Mesothelial cell of epicardium (in vitro differentiated cells): ENCODE data around the gene EEFSEC. TPM values are rescaled to one million over a fixed set of nuclear protein-coding genes. Genes with fewer than 3 reads are reported as not detected.
A peak's percentile ranks its signal among the peaks of the same experiment; 100 is the strongest.

Experiments
- DNase-seq, 2 experiments: peaks; one replicate each; pipeline ENCODE4 v3.0.0; 2021; ENCODE audit warnings: low spot score in 2 of 2; ENCODE audit not compliant: unreplicated experiment in 2 of 2
- H3K27ac Mint-ChIP-seq: 2 replicates; pipeline ENCODE4 v1.8.0; 2021; ENCODE audit warnings: mixed read lengths
- H3K27me3 Mint-ChIP-seq: 2 replicates; pipeline ENCODE4 v1.8.0; 2021; ENCODE audit warnings: low read depth, mixed read lengths
- H3K36me3 Mint-ChIP-seq: 2 replicates; pipeline ENCODE4 v1.8.0; 2021; ENCODE audit warnings: mixed read lengths
- H3K4me1 Mint-ChIP-seq: 2 replicates; pipeline ENCODE4 v1.8.0; 2021; ENCODE audit warnings: mixed read lengths
- H3K4me3 Mint-ChIP-seq: 2 replicates; pipeline ENCODE4 v1.8.0; 2021; ENCODE audit warnings: mild to moderate bottlenecking, moderate library complexity, mixed read lengths
- H3K9me3 Mint-ChIP-seq: 2 replicates; pipeline ENCODE4 v1.8.0; 2021; ENCODE audit warnings: mixed read lengths
- CTCF ChIP-seq: fragments of 200-600 bp; sonication (generic); IDR thresholded peaks from one replicate; pipeline ENCODE4 v1.5.0; 2021; ENCODE audit warnings: antibody characterized with exemption; ENCODE audit not compliant: unreplicated experiment
- total RNA-seq: library from RNA; stranded (reverse); gene quantifications from 3 replicates; pipeline ENCODE4 v1.2.1, GENCODE V29; 2021

The EEFSEC gene
- total RNA-seq, 1 donor from 2014 or later, result 19.4 TPM

DNA sequence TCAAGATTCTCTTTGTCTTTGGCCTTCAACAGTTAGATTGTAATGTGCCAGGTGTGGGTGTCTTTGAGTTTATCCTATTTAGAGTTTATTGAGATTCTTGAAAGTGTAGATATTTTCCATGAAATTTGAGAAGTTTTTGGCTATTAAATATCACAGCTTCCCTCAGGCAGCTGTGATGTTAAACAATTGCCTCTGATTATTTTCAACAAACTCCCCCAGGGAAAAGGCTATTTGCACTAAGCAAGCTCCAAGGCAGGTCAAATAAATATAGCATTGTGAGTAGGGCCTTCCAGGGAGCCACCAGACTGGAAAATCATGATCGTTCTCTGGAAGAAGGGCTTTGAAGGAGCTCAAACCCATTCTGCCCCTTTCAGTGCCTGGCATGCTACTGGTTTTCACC, 107.0 kb downstream of the EEFSEC start:
- Mint-ChIP-seq H3K36me3 (peaks cover 25% of the 10 kb centered on the region), H3K27me3 (no peaks in the 10 kb centered on the region), H3K4me1 (peaks cover 13% of the 10 kb centered on the region), H3K4me3 (no peak overlapping the region), H3K9me3 (peaks cover 16% of the 10 kb centered on the region), H3K27ac (no peak overlapping the region)
- TF ChIP-seq CTCF, result no peak
- no peak for DNase-seq

DNA sequence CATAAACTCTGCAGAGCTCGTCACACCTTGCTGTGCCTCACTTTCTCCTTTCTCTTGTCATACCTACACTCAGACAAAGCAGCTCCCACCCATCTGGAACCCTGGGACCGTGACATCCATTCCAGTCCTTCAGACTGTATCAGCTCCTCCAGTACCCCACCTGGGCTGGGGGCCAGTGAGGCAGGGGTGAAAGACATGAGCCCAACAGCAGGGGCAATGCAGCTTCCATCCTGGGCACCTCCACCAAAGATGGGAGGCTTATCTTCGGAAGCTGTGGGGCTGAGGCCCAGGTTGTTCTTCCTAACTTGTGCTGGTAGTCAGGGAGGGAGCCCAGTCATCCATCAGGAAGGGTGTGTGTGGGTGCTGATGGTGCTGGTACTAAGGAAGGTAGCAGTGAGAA, 109.2 kb downstream of the EEFSEC start:
- H3K9me3 Mint-ChIP-seq, result peaks cover 16% of the 10 kb centered on the region

DNA sequence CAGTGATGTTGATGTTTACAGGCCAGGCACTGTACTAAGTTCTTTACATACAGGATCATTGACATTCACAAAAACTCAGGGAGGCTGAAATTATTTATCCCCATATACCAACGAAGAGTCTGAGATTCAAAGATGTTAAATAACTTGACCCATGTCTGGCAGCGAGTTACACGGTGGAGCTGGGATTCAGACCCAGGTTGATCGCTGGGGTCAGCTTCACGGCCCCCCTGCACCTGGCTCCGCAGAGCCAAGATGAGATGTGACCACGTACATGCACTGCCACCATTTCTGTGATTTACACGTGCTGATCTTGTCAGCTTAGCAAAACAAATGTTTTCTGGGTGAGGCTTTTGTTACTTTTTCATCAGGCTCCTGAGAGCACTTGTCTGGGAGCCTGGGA, 109.8 kb downstream of the EEFSEC start:
- DNase-seq, result no peak
- no peak for TF ChIP-seq CTCF
- Mint-ChIP-seq H3K27ac (peak overlapping the region; percentile 56), H3K4me1 (peaks cover 23% of the 10 kb centered on the region), H3K9me3 (peaks cover 16% of the 10 kb centered on the region), H3K36me3 (peaks cover 24% of the 10 kb centered on the region), H3K4me3 (no peak overlapping the region), H3K27me3 (no peaks in the 10 kb centered on the region)

More for the DNA sequence above, 109.2 kb downstream of the EEFSEC start:
- H3K4me1 Mint-ChIP-seq, result peaks cover 23% of the 10 kb centered on the region
- no peak overlapping the region for H3K27ac Mint-ChIP-seq
- TF ChIP-seq CTCF, result no peak
- H3K36me3 Mint-ChIP-seq, result peaks cover 25% of the 10 kb centered on the region
- no peaks in the 10 kb centered on the region for H3K27me3 Mint-ChIP-seq
- no peak for DNase-seq
- no peak overlapping the region for H3K4me3 Mint-ChIP-seq

DNA sequence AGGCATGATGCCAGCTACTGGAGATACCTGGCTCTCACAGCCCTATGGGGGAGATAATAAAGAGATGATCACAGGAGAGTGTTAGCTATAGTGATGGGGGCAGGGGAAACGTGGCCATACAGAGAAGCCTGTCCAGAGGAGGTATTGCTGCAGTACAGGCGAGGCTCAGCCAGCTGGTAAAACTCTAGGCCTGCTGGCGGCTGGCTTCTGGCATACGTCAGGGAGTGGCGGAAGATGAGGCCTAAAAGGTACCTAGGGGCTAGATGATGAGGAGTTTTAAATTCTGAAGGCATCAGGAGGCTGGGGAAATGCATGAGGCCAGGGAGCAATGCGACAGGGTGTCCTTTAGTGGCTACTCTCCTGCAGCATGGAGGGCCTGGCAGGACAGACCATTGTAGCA, 110.7 kb downstream of the EEFSEC start:
- peaks cover 23% of the 10 kb centered on the region for H3K4me1 Mint-ChIP-seq
- no peak for DNase-seq
- H3K9me3 Mint-ChIP-seq, result peaks cover 16% of the 10 kb centered on the region
- H3K27me3 Mint-ChIP-seq, result no peaks in the 10 kb centered on the region
- H3K4me3 Mint-ChIP-seq, result no peak overlapping the region
- peak overlapping the region; percentile 56 for H3K27ac Mint-ChIP-seq
- TF ChIP-seq CTCF, result no peak
- H3K36me3 Mint-ChIP-seq, result peaks cover 25% of the 10 kb centered on the region

- H3K27me3 Mint-ChIP-seq, result no peaks in the 10 kb centered on the region
- no peak for DNase-seq
- H3K4me1 Mint-ChIP-seq, result peaks cover 34% of the 10 kb centered on the region
- peaks cover 8% of the 10 kb centered on the region for H3K36me3 Mint-ChIP-seq
- no peak overlapping the region for H3K4me3 Mint-ChIP-seq
- H3K9me3 Mint-ChIP-seq, result peaks cover 2% of the 10 kb centered on the region
- H3K27ac Mint-ChIP-seq, result peak overlapping the region; percentile 79
- no peak for TF ChIP-seq CTCF
These were observed 113.2 kb downstream of the EEFSEC start for GRCh38 chr3:128266453-128266852.

DNA sequence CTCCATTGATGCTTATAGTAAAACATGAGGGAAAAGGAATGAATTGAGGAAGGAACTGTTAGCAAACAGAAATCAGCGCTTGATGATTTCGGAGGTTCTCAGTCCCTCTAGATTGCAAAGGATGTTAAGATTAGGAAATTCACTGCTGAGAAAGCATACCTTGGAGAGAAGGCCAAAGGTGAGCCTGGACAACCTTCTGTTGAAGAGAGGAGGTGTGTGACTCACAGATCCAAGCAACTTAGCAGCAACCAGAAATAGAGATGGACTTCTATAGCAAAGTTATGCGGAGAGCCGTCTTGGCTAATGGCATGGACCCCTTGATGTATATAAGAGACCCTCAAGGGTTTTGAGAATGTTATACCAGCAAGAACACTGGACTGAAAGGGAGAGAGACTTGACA, 114.3 kb downstream of the EEFSEC start:
- Mint-ChIP-seq H3K9me3 (no peaks in the 10 kb centered on the region), H3K27ac (no peak overlapping the region), H3K36me3 (peaks cover 2% of the 10 kb centered on the region), H3K27me3 (no peaks in the 10 kb centered on the region), H3K4me3 (no peak overlapping the region), H3K4me1 (peaks cover 36% of the 10 kb centered on the region)
- no peak for DNase-seq
- no peak for TF ChIP-seq CTCF
